Lower lobe of right lung (tissue), 2 donors: ENCODE measurements around the gene C16orf78. TPM values are rescaled to one million over a fixed set of nuclear protein-coding genes. Genes with fewer than 3 reads are reported as not detected.

Experiments used
- ATAC-seq, 2 donors: fragments of 200-7000 bp; cut with Tn5 transposase; one replicate each; pipeline ENCODE4 v1.9.1; 2020 to 2022; ENCODE audit warnings: mild to moderate bottlenecking in 2 of 2, moderate library complexity in 2 of 2
- DNase-seq: peaks from one replicate; pipeline ENCODE4 v3.0.0-alpha.2; 2020
- H3K27ac ChIP-seq: fragments of 200-600 bp; one replicate; pipeline ENCODE4 v1.8.0; 2022
- H3K27me3 ChIP-seq: fragments of 200-600 bp; one replicate; pipeline ENCODE4 v1.8.0; 2022; ENCODE audit warnings: low read depth
- H3K36me3 ChIP-seq: fragments of 200-600 bp; one replicate; pipeline ENCODE4 v1.8.0; 2022; ENCODE audit warnings: mild to moderate bottlenecking
- H3K4me1 ChIP-seq: fragments of 200-600 bp; one replicate; pipeline ENCODE4 v1.8.0; 2022
- H3K4me3 ChIP-seq: fragments of 200-600 bp; one replicate; pipeline ENCODE4 v1.8.0; 2022; ENCODE audit warnings: mild to moderate bottlenecking
- H3K9me3 ChIP-seq: fragments of 200-600 bp; one replicate; pipeline ENCODE4 v1.8.0; 2022
- CTCF ChIP-seq: fragments of 200-600 bp; IDR thresholded peaks from one replicate; pipeline ENCODE4 v1.8.0; 2022; ENCODE audit warnings: antibody characterized with exemption, mild to moderate bottlenecking
- intact Hi-C: fragments of 100-400 bp; cut with DNase I; formaldehyde crosslinking; loops from one replicate; pipeline ENCODE4 v1.11.0; 2022
- total RNA-seq: library from RNA; stranded (reverse); fragmentation: NEBNext Ultra II Directional; extraction: Animal tissue kit (Norgen Biotek cat#: 25700); gene quantifications from one replicate; pipeline ENCODE4 v1.2.1, GENCODE V29; 2021
- donor health status: DM: no; HTN: yes; CAD: no; lungs with severe emphysema.

Gene C16orf78
- total RNA-seq, 1 donor from 2014 or later = not detected

- Histone ChIP-seq H3K9me3 (no peaks in the 10 kb centered on the region), H3K4me1 (peaks cover 20% of the 10 kb centered on the region), H3K4me3 (no peak overlapping the region), H3K27ac (no peak overlapping the region), H3K36me3 (no peaks in the 10 kb centered on the region), H3K27me3 (no peaks in the 10 kb centered on the region)
- DNase-seq (no peak), ATAC-seq (no peak)
- TF ChIP-seq CTCF = no peak
- intact Hi-C loops = no loop called here
Measured at GRCh38 chr16:49439676-49440075, 66.1 kb downstream of the C16orf78 start.

- Histone ChIP-seq H3K4me3 (no peak overlapping the region), H3K4me1 (peaks cover 20% of the 10 kb centered on the region), H3K9me3 (no peaks in the 10 kb centered on the region), H3K27me3 (no peaks in the 10 kb centered on the region), H3K27ac (no peak overlapping the region), H3K36me3 (no peaks in the 10 kb centered on the region)
- TF ChIP-seq CTCF = no peak
- ATAC-seq = no peak
- no peak for DNase-seq
- intact Hi-C loops = no loop called here
Measured at GRCh38 chr16:49440156-49441065, 66.8 kb downstream of the C16orf78 start.

- peak overlapping the region; percentile 31 for H3K27ac ChIP-seq
- DNase-seq = no peak
- H3K9me3 ChIP-seq = no peaks in the 10 kb centered on the region
- intact Hi-C loops = no loop called here
- TF ChIP-seq CTCF = peak; percentile 25
- ATAC-seq = peak; percentile 39 to 50
- H3K4me1 ChIP-seq = peaks cover 20% of the 10 kb centered on the region
- H3K36me3 ChIP-seq = no peaks in the 10 kb centered on the region
- no peaks in the 10 kb centered on the region for H3K27me3 ChIP-seq
- peak overlapping the region; percentile 18 for H3K4me3 ChIP-seq
Measured at GRCh38 chr16:49441366-49441780, 67.8 kb downstream of the C16orf78 start.

GRCh38 chr16:49442805-49443204 is 69.2 kb downstream of the C16orf78 start:
- Histone ChIP-seq H3K27ac (peak overlapping the region; percentile 18), H3K4me3 (no peak overlapping the region), H3K36me3 (no peaks in the 10 kb centered on the region), H3K27me3 (no peaks in the 10 kb centered on the region), H3K9me3 (no peaks in the 10 kb centered on the region), H3K4me1 (peaks cover 20% of the 10 kb centered on the region)
- DNase-seq (no peak), ATAC-seq (no peak)
- TF ChIP-seq CTCF = no peak
- intact Hi-C loops = no loop called here

GRCh38 chr16:49443576-49443975 is 70.0 kb downstream of the C16orf78 start:
- ATAC-seq (no peak), DNase-seq (no peak)
- no peak overlapping the region for H3K27ac ChIP-seq
- no peaks in the 10 kb centered on the region for H3K36me3 ChIP-seq
- H3K4me1 ChIP-seq = peaks cover 20% of the 10 kb centered on the region
- H3K9me3 ChIP-seq = no peaks in the 10 kb centered on the region
- intact Hi-C loops = no loop called here
- no peak for TF ChIP-seq CTCF
- H3K4me3 ChIP-seq = no peak overlapping the region
- H3K27me3 ChIP-seq = no peaks in the 10 kb centered on the region
